ENCODE results near the gene JAM3.
A peak's percentile ranks its signal among the peaks of the same experiment; 100 is the strongest.

The JAM3 gene

GRCh38 chr11:134118006-134118405 lies 49.1 kb downstream of the JAM3 start:
- DNase-seq (ENCODE audit: low read depth), result peak; percentile 85
- no peak overlapping the region for H3K4me3 ChIP-seq (ENCODE audit: low read length)
- TF ChIP-seq CTCF (conservative IDR thresholded peaks at IDR 0.05; ENCODE audit: low read depth, low read length), result no peak

- H3K4me3 ChIP-seq (ENCODE audit: low read length), result no peak overlapping the region
- no peak for TF ChIP-seq CTCF (conservative IDR thresholded peaks at IDR 0.05; ENCODE audit: low read depth, low read length)
- DNase-seq (ENCODE audit: low read depth), result peak; percentile 72
Measured at GRCh38 chr11:134119094-134119493, 50.2 kb downstream of the JAM3 start.

- H3K4me3 ChIP-seq (ENCODE audit: low read length), result no peak overlapping the region
- peak; percentile 68 for DNase-seq (ENCODE audit: low read depth)
- TF ChIP-seq CTCF (conservative IDR thresholded peaks at IDR 0.05; ENCODE audit: low read depth, low read length), result no peak
Measured at GRCh38 chr11:134120143-134120850, 51.4 kb downstream of the JAM3 start.

- no peak for TF ChIP-seq CTCF (conservative IDR thresholded peaks at IDR 0.05; ENCODE audit: low read depth, low read length)
- no peak for DNase-seq (ENCODE audit: low read depth)
- no peak overlapping the region for H3K4me3 ChIP-seq (ENCODE audit: low read length)
Measured at GRCh38 chr11:134120921-134121526, 52.2 kb downstream of the JAM3 start.

- TF ChIP-seq CTCF (conservative IDR thresholded peaks at IDR 0.05; ENCODE audit: low read depth, low read length), result no peak
- DNase-seq (ENCODE audit: low read depth), result no peak
- H3K4me3 ChIP-seq (ENCODE audit: low read length), result peak overlapping the region; percentile 35
Measured at GRCh38 chr11:134124660-134125451, 56.0 kb downstream of the JAM3 start.

GRCh38 chr11:134125507-134125906 lies 56.6 kb downstream of the JAM3 start:
- no peak overlapping the region for H3K4me3 ChIP-seq (ENCODE audit: low read length)
- DNase-seq (ENCODE audit: low read depth), result no peak
- TF ChIP-seq CTCF (conservative IDR thresholded peaks at IDR 0.05; ENCODE audit: low read depth, low read length), result no peak

Data from retinal pigment epithelial cell (primary cell).